ENCODE results near the gene OR1B1.
"Not testable (repeated sequence)": the region's sequence is repeated elsewhere in the genome, so short reads cannot be mapped to it uniquely, and the experiment has no call there.

The OR1B1 gene
- long read RNA-seq, donor 1, result 0 reads
- long read RNA-seq, donor 2, result 0 reads
- long read RNA-seq, donor 3, result 0 reads
- long read RNA-seq, donor 4, result 0 reads
- long read RNA-seq, donor 5, result 0 reads
- long read RNA-seq, donor 6, result 0 reads
- long read RNA-seq, donor 7, result 0 reads
- long read RNA-seq, donor 8, result 0 reads

DNA sequence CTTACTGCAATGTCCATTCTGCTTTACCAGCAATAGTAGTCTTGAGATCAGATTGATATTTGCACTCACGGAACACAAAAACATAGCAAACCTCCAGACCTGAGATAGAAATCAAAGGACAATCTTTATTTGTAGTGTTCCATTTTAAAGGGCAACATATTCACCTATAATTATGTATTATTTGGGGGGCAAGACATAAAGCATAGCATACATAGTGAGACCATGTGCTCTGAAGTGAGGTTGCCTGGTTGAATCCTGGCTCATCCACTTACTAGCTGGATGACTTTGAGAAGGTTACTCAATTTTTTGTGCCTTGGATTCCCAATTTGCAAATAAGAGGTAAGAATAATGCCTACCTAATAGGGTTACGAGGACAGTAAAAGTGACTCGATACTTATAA lies at the start of gene OR1B1:
Gene OR1B1 (minus strand): TSS at position 101 of the 400 bp plus-strand sequence.
- DNase-seq, result no peak

DNA sequence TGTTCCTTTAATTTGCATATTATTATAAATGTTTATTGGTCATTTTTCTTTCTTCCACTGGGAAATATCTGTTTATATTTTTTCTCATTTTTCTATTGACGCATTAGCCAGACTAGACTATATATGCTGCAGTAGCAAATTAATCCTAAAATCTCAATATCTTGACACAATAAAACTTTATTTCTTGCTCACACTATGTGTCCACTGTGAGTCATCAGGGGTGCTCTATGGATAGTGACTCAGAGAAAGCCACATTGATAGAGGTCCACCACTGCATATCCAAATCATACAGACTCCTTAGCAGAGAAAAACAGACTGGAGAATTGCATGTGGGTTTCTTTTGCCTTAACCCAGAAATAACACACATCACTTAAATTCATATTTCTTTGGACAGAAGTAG lies 38.3 kb upstream of the OR1B1 start:
- DNase-seq, result no peak

DNA sequence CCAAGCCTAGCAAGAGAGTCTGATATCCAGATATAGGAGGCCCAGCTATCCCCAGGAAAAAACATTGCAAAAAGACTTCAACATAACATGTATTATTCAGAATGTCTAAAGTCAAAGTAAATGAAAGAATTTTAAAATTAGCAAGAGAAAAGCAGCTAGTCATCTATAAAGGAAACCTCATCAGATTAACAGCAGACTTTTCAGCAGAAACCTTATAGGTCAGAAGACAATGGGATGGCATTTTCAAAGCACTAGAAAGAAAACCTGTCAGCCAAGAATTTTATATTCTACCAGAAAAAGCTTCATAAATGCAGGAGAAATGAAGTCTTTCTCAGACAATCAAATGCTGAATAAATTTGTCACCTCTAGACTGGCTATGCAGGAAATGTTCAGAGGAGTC lies 27.4 kb upstream of the OR1B1 start:
- DNase-seq, result no peak

DNA sequence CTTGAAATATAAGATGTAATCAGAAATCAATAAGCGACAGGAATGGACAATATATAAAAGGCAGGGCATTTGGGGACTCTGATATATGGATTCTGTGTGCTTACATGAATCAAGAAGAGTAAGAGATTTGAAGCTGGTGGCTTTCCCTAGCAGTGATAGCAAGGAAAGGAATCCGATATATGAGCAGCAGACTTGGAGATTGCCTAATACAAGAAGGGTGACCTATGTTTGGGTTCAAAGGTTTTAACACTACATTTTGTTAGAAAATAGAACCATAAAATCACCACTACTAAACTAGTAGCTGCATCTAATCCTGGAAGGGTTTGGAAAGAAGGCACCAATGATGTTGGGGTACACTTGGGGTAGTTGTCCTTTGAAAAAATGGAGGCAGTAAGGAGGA lies 15.1 kb upstream of the OR1B1 start:
- no peak for DNase-seq

DNA sequence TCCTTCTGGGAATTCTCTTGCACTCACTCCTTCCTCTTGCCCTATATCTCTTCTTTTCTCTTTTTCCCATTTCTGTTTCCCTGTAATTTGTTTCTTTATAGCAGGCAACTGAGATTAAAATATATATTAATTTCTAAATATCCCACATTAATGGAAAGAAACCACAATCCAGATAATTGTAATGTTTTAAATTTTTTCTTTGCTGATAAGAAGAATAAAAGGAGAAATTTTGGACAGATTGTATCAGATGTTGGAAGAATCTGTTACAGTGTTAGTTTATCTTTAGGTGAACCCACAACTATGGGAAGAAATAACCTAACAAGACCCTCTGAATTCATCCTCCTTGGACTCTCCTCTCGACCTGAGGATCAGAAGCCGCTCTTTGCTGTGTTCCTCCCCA lies 4.0 kb upstream of the OR1B1 start, which contains the start of gene OR1L1:
Gene OR1L1 (plus strand): TSS at position 301 of the 400 bp plus-strand sequence. CDS start 0 bp downstream, at position 301.
- DNase-seq, result no peak

DNA sequence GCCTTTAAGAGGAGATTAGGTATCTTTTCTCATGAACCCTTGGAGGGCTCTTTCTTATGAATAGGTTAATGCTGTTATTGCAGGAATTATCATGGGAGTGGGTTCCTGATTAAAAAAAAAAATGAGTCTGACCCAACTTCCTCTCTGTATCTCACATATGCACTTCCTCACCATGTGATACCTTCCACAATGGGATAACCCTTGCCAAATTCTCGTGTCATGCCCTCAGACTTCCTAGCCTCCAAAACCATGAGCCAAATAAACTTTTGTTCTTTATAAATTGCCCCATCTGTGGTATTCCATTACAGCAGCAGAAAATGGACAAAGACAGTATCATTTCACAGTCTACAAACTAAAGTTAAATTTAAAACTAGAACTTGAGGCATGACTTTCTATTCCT lies 1.0 kb downstream of the OR1B1 start:
- no peak for DNase-seq

DNA sequence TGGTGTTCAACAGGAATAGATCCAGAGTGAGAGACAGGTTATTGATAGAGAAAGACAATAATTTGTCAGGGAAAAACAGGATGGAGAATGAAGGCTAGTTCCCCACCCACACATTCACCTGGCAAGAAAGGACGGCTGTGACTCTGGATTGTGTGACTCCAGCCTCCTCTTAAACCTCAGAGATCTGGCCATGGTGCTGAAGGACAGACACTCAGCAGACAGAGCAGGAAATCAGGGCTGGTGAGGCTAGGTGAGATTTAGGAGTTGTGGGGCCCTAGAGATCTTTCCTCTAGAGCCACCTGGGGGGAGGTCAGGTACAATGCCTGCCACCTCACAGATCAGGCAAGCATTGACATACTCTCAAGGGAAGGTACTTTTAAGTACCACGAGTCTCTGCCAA lies 15.2 kb downstream of the OR1B1 start:
- no peak for DNase-seq

DNA sequence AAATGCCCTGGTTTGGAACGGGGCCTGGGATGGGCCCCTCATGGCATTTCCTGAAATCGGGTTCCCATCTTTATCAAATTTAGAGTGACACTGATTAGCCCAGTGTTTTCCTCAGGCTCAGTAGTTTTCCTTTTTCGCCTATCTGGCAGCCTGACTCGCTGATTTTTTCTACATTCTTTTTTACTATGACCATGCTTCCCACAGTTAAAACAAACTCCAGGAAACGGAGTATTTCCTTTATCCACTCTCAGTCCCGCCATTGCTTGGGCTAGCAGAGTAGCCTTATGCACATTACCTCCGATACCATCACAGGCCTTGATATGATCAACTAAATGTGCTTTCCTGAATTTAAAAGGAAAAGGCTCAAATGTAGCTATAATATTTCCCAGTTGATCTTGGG lies 37.4 kb downstream of the OR1B1 start:
- DNase-seq, result no peak

DNA sequence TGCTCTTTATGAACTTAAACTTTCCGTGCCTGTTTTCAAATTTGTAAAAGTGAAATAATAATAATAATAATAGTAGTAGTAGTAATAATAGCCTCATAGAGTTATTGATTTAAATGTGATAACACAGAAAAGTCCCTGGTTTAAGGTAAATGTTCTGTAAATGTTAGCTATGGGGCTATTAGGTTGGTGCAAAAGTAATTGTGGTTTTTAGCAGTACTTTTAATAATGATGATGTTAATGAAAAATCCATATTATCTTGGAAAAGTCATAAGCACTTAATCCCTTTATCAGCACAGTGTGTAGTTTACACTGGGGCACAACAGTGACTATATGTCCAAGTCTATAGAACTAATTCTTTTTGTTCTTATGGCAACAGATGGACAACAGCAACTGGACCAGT lies 43.1 kb downstream of the OR1B1 start, which contains the start of gene OR1Q1:
Gene OR1Q1 (plus strand): TSS at position 377 of the 400 bp plus-strand sequence. CDS start 0 bp downstream, at position 377.
- no peak for DNase-seq

DNA sequence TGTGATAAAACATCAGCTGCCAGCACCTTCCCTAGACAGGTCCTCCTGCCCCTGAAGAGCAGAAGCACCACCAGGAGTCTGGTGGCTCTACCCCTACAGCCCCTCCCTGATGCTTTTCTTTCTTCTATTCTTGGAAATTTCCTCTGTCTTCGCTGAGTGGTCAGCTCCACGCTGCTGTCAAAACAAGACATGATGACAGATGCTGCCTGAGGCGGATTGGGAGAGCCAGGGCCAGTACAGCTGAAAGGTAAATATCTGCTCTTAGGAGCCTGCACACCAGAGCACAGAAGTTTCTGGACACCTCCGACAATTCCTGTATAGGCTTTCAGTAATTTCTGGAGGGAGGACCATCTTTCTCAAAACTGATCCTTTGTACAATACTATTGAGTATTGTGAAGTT lies 47.6 kb downstream of the OR1B1 start:
- no peak for DNase-seq

DNA sequence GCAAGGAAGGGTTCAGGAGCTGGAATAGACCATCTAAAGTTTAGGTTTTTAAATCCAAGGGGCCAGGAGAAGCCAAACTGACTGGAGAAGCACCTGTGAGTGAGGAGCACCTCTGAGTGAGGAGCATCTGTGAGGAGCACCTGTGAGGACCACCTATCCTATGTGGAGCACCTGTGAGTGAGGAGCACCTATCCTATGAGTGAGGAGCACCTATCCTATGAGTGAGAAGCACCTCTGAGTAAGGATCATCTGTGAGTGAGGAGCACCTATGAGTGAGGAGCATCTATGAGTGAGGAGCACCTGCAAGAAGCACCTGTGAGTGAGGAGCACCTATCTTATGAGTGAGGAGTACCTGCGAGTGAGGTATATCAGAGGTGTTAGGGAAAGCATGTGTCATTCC lies 50.8 kb downstream of the OR1B1 start:
- DNase-seq, result no peak

DNA sequence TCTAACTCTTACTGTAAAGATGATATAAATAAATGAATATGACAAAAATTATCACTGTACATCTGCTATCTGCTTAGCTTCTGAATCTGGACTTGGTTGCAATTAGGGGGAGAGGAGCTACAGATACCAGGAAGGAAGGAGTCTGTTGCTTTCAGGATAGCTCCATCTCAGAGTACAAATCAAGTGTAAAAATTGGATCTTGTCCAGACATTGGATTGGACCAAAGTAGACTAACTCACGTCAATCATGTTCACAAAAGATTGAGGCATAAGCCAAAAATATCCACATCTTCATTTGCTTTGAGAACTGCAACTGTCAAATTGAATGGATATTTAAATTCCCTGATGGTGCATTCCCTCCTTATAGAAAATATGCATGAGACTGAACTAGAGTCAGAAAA lies 51.7 kb downstream of the OR1B1 start:
- DNase-seq, result no peak

DNA sequence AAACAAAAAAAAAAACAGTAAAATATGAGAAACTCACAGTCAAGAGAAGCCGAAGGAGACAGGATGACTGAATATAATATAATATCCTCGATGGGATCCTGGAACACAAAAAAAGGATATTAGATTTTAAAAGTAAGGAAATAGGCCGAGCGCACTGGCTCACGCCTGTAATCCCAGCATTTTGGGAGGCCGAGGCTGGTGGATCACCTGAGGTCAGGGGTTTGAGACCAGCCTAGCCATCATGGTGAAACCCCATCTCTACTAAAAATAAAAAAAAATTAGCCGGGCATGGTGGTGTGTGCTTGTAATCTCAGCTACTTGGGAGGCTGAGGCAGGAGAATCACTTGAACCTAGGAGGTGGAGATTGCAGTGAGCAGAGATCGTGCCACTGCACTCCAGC lies 74.1 kb downstream of the OR1B1 start, which contains the start of gene OR1L8:
Gene OR1L8 (minus strand): TSS at position 101 of the 400 bp plus-strand sequence. CDS start 14,907 bp downstream, outside the sequence.
- not testable (repeated sequence) for DNase-seq

DNA sequence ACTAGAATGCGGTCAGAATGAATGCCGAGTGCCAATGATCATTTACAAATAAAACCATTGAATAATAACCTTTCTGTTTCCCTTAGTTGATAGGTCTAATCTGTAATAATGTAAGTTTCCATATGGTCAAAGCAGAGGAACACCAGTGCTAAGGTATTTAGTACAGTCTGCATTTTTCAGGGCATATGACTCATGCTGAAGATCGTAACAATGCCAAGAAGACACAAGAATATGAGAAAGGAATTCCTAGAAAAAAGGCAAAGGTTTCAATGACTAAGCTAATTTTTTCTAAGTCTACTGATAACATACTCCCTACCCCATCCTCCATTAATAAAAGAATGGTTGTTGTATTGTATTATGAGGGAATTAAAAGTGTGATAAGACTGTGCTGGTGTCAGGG lies 77.1 kb downstream of the OR1B1 start:
- no peak for DNase-seq

DNA sequence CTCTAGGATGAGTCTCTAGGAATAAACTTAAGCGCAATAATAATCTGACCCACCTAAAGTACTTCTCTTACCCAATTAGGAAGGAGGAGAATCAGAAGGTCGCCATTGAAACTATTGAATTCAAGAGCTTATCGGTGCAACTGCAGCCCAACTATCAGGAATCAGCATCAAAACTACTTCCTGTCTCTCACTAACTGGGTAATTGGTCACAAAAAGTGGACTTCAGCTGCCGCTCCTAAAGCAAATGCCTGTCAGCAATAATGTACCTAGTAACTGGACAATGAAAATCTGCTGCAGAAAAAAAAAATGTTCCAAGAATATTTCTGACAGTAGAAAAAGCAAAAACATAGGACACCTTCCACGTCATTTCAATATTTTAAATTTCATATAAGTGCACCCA lies 77.6 kb downstream of the OR1B1 start:
- no peak for DNase-seq
